Stimulated activated naive CD4-positive, alpha-beta T cell treated with Interleukin-2 at 50 U/mL for 16 hours (primary cell): ENCODE results near the gene CEP164.
"Not testable (repeated sequence)": the region's sequence is repeated elsewhere in the genome, so short reads cannot be mapped to it uniquely, and the experiment has no call there.

Experiments used
- DNase-seq: peaks from one replicate; lab custom pipeline; 2025; lab: John Stamatoyannopoulos, UW

Gene CEP164

DNA sequence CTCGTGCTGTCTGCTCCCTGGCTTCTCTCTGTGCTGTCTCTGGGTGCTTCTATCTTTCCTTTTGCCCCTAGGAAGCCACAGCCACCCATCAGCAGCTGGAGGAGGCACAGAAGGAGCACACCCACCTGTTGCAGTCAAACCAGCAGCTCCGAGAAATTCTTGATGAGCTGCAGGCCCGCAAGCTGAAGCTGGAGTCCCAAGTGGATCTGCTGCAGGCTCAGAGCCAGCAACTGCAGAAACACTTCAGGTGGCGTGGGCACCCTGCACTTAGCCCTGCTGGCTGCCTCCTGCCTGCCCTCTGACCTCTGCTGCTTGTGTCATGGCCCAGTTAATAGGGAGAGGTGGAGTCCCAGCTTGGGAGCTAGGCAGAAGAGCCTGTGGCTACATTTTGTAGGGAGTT, 67.8 kb downstream of the CEP164 start:
- DNase-seq: no peak

DNA sequence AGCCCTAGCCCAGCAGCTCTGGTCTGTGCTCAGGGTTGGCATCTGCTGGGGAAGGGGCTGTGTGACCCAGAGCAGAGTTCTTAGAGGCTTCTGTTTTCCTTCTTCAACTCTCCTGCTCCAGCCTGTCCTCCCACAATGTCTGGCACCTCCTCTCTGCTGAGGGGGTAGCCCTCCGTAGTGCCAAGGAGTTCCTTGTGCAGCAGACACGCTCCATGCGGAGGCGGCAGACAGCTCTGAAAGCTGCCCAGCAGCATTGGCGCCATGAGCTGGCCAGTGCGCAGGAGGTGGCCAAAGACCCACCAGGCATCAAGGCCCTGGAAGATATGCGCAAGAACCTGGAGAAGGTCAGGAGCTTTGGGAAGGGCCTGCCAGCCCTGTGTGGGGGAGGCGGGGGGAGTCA, 69.3 kb downstream of the CEP164 start:
- DNase-seq: no peak

DNA sequence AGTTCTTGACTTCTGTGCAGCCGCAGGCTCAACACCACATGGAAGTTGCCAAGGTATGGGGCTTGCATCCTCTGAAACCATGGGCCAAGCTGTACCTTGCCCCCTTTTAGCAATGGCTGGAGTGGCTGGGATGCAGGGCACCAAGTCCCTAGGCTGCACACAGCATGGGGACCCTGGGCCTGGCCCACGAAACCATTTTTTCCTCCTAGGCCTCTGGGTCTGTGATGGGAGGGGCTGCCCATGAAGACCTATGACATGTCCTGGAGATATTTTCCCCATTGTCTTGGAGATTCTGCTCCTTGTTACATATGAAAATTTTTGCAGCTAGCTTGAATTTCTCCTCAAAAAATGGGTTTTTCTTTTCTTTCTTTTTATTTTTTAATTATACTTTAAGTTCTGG, 71.0 kb downstream of the CEP164 start:
- DNase-seq: not testable (repeated sequence)

DNA sequence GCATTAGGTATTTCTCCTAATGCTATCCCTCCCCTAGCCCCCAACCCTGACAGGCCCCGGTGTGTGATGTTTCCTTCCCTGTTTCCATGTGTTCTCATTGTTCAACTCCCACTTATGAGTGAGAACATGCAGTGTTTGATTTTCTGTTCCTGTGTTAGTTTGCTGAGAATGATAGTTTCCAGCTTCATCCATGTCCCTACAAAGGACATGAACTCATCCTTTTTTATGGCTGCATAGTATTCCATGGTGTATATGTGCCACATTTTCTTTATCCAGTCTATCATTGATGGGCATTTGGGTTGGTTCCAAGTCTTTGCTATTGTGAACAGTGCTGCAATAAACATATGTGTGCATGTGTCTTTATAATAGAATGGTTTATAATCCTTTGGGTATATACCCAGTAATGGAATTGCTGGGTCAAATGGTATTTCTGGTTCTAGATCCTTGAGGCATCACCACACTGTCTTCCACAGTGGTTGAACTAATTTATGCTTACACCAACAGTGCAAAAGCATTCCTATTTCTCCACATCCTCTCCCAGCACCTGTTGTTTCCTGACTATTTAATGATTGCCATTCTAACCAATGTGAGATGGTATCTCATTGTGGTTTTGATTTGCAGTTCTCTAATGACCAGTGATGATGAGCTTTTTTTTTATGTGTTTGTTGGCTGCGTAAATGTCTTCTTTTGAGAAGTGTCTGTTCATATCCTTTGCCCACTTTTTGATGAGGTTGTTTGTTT, 71.6 kb downstream of the CEP164 start:
- not testable (repeated sequence) for DNase-seq

DNA sequence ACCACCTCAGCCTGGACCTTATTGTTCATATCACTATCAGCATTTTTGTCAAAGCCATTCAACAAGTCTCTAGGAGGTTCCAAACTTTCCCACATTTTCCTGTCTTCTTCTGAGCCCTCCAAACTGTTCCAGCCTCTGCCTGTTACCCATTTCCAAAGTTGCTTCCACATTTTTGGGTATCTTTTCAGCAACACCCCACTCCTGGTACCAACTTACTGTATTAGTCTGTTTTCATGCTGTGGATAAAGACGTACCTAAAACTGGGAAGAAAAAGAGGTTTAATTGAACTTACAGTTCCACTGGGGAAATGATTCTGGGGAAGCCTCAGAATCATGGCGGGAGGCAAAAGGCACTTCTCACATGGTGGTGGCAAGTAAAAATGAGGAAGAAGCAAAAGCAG, 78.2 kb downstream of the CEP164 start:
- DNase-seq: not testable (repeated sequence)

DNA sequence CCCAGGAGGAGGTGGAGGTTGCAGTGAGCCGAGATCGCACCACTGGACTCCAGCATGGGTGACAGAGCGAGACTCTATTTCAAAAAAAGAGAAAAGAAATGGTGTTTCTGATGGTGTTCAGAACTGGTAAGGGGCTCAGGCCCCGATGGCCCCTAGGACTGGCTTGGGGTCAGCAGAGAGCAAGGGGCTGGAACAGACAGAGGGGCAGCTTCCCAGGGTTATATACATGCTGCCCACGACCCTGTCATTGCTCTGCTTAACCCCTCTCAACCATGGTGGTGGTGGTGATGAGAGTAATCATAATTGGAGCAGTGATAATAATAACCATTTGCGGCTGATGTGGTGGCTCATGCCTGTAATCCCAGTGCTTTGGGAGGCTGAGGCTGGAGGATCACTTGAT, 79.4 kb downstream of the CEP164 start:
- no peak for DNase-seq

DNA sequence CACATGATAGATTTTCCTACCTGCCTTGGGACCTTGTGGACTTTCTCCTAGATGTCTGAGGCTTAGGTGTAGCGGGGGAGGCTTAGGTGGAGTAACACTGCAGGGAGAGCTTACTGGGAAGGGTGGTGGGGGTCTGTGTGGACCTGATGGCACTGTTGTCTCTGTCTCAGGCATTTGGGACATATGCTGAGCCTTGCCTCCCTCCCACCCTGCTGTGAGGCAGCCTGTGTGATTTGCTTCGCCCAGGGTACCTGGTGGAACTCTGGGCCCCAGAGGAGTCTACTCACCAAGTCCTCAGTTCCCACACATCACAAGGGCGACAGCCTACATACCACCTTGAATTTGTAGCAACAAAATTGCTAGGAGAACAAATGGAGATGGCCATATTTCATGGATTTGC, 80.7 kb downstream of the CEP164 start:
- no peak for DNase-seq

DNA sequence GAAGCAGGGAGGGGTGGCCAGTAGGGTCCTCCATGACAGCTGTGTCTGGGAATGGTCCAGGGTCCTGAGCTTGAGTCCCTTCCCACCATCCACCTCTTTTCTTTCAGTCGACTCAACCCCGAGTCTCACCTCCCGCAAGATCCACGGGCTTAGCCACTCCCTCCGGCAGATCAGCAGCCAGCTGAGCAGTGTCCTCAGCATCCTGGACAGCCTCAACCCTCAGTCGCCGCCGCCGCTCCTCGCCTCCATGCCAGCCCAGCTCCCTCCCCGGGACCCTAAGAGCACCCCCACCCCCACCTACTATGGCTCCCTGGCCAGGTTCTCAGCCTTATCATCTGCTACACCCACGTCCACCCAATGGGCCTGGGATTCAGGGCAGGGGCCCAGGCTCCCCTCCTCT, 81.9 kb downstream of the CEP164 start:
- no peak for DNase-seq

DNA sequence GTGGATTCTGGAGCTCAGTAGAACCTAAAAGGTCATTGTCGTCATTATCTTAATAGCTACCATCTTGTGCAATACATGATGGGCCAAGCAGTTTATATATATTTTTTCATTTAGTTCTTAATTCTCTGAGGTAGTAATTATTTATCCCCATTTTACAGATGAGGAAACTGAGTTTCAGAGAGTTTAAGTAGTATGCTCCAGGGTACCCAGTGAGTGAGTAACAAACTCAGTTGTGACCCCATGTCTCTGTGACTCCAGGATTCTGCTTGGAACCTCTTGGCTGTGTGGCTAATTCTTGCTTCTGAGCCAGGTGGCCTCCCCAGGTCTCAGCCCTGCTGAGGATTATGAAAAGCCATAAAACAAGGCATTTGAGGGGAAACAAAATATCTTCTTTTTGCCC, 82.6 kb downstream of the CEP164 start:
- no peak for DNase-seq

DNA sequence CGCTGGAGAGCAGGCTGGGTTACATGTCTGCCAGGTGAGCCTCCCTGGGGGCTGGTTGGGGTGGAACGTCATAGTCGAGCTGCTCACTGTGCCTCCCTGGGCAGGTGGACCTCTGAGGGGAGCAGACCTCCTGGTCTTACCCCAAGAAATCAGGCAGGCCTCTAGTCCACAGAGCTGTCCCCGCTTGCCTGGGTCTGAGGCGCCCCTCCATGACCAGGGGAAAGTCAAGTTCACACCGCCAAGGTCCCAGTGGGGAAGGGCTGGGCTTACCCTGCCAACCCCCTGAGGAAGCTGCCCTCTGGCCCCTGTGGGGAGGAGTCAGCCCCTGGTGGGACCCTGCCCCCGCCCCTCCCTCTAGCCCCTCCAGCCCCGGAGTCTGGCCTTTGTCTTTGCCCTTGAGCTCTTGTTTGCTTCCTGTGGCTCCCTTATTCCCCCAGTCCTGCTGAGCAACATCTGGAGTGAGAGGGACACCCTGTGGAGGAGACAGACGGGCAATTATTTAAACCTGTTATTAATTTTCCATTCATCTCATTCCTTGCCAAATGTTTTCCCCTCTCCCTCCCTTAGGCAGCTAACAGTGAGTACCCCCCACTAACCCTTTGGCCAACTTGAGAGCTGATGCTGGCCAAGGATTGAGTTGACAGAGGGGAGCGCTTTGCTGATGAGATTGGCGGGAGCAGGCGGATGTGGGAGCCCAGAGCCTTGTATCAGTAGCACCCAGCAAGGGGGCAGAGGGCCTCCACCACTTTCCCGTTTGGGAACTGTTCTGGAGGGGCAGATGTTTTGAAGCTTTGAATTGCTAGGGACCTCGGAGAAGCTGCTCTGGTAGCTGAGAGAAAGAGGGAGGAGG, 83.4 kb downstream of the CEP164 start:
- DNase-seq: no peak

DNA sequence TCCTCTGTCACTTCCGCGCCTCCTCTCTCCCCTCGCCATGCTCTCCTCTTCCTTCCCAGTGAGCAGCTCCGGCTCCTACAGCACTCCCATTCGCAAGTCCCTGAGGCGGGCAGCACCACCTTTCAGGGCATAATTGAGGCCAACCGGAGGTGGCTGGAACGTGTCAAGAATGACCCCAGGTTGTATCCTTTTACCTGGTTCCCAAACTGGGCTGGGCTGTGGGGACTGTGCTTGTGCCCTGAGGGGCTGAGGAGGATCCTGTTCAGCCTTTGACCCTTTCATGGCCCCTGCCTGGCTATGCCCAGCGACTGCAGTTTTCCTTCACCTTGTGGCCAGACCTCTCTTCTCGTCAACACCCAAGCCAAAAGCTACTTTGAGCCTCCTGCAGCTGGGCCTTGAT, 84.1 kb downstream of the CEP164 start:
- DNase-seq: no peak

DNA sequence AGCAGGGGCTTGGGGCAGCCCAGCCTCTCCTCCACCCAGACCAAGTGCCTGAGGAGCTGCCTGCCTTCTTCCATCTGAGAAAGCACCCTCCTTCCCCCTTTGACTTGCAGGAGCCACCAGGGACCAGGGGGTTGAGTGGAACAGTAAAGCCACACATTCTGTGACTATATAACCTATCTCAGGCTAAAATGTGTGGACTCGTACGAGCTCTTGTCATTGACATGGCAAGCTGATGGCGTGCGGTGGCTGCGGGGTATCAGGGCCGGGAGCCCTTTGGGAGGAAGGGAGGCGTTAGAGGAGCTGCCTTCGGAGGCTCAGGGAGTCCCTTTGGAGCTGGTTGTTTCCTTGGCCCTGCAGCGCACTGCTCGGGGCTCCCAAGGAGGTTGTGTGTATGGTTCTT, 84.5 kb downstream of the CEP164 start:
- DNase-seq: no peak

DNA sequence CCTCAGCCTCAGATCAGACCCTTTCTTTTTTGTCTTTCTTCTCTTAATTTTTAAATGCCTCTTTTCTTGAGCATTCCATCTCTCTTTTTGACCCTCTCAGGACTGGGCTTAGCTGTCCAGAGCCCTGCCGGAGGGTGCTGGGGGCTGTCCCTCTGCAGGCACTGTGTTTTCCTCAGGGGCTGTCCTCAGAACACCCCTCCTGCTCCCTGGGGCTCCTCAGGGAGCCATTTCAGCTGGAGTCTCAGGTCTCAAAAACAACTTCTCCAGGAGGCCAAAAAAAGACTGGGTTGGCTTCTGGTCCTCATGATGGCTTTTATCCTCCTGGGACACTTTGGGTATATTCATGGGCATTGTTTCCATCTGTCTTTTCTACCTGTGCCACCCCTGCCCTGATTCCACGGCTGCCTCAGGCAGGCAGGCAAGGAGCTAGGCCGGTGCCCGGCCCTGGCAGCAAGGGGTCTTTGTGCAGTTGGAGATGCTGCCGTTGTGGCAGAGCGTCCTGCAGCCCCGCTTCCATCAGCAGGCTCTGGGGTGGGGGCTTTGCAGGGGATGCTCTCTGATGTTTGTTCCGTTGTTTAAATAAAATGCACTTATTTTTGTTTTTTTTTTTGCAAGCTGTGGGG, 85.1 kb downstream of the CEP164 start:
- DNase-seq: no peak

DNA sequence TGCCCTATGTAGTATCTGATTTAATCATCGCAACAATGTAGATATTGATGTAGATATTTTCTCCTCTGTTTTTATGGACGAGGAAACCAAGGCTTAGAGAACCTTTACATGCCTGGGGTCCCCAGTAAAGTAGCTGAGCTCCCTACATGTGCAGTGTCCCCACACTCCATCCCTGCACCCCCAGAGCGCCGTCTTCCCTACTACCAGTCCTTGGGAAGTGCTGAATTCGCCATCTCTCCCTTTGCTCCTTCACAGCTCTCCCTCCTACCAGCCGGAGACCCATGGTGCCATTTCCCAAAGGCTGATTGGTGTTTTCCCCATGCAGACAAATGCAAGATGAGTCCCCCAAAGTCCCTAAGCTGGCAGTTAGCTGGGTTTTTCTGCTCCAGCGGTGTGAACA, 86.0 kb downstream of the CEP164 start:
- DNase-seq: no peak

DNA sequence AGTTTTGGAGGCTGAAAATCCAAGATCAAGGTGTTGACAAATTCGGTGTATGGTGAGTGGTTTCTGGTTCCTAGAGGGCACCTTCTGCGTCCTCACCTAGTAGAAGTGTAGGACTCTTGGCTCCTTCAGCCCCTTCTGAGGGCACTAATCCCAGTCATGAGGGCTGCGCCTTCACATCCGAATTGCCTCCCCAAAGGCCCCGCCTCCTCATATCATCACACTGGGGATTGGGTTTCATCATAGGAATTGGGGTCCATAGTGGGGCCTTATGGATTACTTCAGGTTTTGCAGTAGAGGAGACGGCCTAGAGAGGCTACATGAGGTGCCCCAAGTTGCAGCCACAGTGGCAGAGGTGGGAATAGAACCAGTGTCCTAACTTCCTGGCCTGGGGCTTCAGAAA, 87.1 kb downstream of the CEP164 start:
- no peak for DNase-seq

DNA sequence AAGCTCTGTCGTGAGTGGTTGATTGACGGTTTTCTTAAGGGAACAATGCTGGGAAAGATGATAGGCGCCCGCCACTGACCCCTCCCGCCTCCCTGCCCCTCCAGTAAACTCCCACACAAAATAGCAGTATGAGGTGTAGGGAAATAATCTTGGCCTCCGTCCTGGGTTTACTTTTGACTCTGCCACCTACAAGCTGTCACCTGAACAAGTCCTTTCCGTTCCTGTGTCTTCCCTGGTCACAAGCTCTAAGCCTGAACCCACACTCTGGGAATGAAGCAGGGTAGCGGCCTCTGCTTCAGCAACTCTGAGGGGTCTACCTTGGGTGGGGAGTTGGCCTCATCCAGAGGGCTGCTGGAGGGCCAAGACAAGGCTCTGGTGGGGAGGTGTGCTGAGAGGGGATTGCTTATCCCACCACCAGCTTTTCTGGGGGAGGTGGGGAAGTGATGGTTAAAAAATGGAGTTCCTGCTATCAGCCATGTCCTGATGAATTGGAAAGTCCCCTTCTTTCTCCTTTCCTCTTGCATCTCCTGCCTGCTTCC, 87.8 kb downstream of the CEP164 start:
- DNase-seq: no peak

DNA sequence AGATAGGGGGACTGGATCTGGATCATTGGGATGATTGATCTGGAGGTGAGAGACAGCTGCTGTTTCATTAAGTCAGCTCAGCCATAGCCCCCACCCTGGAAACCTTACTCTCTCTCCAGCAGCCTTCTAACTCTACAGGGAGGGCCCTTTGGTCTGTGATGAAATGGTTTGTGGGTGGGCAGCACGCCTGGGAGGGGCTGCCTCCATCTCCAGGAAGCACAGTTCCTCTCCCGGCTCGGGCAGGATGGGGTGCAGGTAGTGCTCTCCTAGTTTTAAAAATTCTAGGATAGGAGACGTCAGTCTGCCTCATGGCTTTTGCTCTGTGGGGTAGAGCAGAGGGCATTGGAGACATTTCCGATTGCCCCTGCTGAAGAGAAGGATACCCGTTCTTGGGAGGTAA, 89.7 kb downstream of the CEP164 start:
- DNase-seq: no peak

DNA sequence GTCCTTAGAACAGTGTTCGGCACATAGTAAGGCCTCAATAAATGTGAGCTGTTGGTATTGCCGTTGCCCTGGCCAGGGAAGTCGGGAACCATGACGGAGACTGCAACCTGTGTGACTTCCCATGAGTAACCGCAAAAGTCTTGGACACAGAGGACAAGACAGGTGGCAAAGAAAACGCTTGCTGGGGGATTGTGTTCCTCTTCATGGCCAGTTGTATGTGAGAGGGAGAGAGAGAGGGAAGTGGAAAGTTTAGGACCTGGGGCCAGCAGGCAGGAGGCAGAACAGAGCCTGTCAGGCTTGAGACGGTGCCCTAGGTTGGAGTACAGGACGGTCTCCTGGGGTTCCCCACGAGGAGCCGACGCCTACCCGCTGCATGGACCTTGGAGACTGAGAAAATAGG, 90.2 kb downstream of the CEP164 start:
- no peak for DNase-seq

DNA sequence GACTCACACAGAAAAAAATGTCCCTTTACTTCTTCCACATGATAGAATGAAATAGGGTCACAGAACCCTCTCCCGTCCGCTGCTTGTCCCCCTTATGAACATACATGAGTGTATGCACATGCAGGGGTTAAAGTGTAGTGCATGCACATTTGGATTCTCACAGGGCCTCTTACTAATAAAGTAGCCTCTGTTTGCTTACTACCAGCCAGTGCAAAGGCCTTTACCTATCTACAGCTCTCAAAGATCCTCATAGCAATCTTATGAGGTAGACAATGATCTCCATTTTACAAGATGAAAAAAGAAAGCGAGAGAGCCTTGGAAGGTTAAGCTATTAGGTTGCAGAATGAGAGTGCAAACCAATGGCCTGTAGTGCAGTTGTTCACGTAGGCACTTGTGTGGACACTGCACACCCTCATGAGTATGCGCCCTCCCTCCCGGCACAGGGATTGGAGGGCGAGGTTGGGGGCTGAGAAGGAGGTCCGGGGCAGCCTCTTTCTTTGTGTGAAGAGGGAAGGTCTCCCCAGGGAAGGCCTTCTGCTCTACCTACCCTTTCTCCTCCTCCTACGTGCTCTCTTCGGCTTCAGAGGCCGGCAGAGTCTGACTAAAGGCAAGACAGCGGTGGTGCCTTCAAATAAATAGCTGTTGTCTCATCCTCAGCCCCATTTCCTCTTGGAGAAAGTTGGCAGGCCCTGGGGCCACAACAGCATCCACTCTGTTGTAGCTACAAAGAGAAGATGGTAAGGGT, 91.3 kb downstream of the CEP164 start:
- no peak for DNase-seq

DNA sequence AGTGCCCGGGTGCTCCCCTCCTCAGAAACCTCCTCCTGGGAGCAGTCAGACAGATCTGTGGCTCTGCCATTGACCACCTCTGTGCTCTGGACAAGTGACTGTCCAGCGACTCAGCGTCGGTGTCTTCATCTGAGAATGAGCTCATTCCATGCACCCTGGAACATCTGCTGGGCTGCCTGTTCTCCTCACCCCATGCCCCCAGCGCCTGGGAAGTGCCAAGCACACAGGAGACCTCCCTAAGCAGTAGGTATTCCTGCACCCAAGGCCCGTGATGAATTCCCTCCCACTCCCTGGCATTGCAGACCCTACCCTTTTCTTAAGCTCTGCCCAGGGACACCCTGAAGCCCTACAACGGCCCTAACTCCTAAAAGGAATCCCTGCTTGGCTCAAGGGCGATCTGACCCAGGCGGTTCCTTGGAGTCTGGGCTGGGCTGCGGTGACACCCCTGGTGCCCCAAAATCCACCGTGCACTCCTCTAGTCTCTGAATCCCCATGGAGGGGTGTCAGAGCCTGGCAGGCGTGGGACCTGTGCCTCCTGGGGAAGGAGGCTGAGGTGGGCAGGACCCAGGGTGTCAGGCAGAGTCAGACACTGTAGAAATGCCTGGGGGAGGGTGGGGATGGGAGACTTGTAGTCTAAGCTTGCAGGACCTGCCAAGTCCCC, 92.0 kb downstream of the CEP164 start:
- DNase-seq: no peak

DNA sequence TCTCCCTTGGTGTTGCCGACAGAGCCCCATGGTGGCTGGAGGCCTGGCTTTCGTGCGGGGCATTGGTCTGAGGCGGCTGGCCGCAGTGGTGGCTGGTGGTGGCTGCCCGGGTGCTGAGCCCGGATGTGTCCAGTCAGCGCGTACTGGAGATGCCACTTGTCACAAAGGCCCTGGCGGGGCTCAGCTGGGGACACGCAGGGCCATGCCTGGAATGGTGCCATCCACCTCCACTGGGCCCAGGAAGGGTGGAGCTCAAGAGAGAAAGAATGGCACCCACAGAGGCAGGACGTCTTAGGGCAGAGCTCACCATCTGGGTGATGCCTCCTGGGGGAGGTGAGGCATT, 92.5 kb downstream of the CEP164 start:
- DNase-seq: no peak

DNA sequence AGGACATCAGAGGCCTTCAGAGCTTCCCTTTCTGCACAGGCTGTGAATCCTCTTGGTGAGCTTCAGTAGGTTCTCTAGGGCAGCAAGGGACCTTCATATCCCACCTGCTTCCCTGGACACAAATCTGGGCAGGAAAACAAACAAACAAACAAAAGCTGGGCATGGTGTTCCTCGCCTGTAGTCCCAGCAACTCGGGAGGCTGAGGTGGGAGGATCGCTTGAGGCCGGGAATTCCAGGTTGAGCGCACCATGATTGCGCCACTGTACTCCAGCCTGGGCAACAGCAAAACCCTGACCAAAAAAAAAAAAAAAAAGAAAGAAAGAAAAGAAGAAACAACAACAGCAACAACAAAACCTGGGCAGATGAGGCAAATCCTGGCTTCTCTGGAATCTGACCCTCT, 92.9 kb downstream of the CEP164 start:
- no peak for DNase-seq
